HG02852 (cell line): ENCODE measurements around the gene PIK3R5.

Experiments
- ATAC-seq: cut with Tn5 transposase; IDR thresholded peaks from one replicate; pipeline ENCODE4 v1.9.1; 2021; ENCODE audit warnings: mild to moderate bottlenecking, moderate library complexity; ENCODE audit not compliant: unreplicated experiment

The PIK3R5 gene

GRCh38 chr17:8900626-8901585 lies 64.6 kb downstream of the PIK3R5 start:
- ATAC-seq, result no peak

GRCh38 chr17:8900207-8900606 lies 65.3 kb downstream of the PIK3R5 start:
- no peak for ATAC-seq

GRCh38 chr17:8898636-8899035 lies 66.9 kb downstream of the PIK3R5 start:
- ATAC-seq, result no peak

- ATAC-seq, result no peak
These were observed 67.4 kb downstream of the PIK3R5 start for GRCh38 chr17:8898126-8898525.

- ATAC-seq, result no peak
These were observed 68.6 kb downstream of the PIK3R5 start for GRCh38 chr17:8896641-8897635.

- no peak for ATAC-seq
These were observed 69.4 kb downstream of the PIK3R5 start for GRCh38 chr17:8896087-8896486.

GRCh38 chr17:8894673-8895578 lies 70.6 kb downstream of the PIK3R5 start:
- no peak for ATAC-seq

- ATAC-seq, result no peak
These were observed 71.3 kb downstream of the PIK3R5 start for GRCh38 chr17:8894202-8894671.

- ATAC-seq, result no peak
These were observed 71.8 kb downstream of the PIK3R5 start for GRCh38 chr17:8893621-8894201.

GRCh38 chr17:8893059-8893458 lies 72.4 kb downstream of the PIK3R5 start:
- ATAC-seq, result no peak

- peak; percentile 58 for ATAC-seq
These were observed 73.2 kb downstream of the PIK3R5 start for GRCh38 chr17:8892338-8892690.

GRCh38 chr17:8890671-8891070 lies 74.8 kb downstream of the PIK3R5 start:
- no peak for ATAC-seq

- ATAC-seq, result no peak
These were observed 75.9 kb downstream of the PIK3R5 start for GRCh38 chr17:8889458-8890210.

- ATAC-seq, result no peak
These were observed 76.7 kb downstream of the PIK3R5 start for GRCh38 chr17:8888704-8889302.

- no peak for ATAC-seq
These were observed 77.4 kb downstream of the PIK3R5 start for GRCh38 chr17:8887834-8888703.

GRCh38 chr17:8887301-8887700 lies 78.2 kb downstream of the PIK3R5 start:
- ATAC-seq, result no peak

GRCh38 chr17:8885967-8886684 lies 79.4 kb downstream of the PIK3R5 start:
- ATAC-seq, result no peak
